ENCODE measurements around the gene ZNF688.

- TF ChIP-seq, protein P1, sequence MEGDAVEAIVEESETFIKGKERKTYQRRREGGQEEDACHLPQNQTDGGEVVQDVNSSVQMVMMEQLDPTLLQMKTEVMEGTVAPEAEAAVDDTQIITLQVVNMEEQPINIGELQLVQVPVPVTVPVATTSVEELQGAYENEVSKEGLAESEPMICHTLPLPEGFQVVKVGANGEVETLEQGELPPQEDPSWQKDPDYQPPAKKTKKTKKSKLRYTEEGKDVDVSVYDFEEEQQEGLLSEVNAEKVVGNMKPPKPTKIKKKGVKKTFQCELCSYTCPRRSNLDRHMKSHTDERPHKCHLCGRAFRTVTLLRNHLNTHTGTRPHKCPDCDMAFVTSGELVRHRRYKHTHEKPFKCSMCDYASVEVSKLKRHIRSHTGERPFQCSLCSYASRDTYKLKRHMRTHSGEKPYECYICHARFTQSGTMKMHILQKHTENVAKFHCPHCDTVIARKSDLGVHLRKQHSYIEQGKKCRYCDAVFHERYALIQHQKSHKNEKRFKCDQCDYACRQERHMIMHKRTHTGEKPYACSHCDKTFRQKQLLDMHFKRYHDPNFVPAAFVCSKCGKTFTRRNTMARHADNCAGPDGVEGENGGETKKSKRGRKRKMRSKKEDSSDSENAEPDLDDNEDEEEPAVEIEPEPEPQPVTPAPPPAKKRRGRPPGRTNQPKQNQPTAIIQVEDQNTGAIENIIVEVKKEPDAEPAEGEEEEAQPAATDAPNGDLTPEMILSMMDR (IDR thresholded peaks at IDR 0.05 in 2 of 3, conservative IDR thresholded peaks at IDR 0.05 in 1 of 3; ENCODE audit: borderline replicate concordance in 1 of 3, insufficient read depth in 1 of 3, low read depth in 2 of 3, low read length in 2 of 3) = no peak
- TF ChIP-seq, protein P2, sequence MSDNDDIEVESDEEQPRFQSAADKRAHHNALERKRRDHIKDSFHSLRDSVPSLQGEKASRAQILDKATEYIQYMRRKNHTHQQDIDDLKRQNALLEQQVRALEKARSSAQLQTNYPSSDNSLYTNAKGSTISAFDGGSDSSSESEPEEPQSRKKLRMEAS (IDR thresholded peaks at IDR 0.05) = no peak
- TF ChIP-seq RAD21 (IDR thresholded peaks at IDR 0.05; ENCODE audit: low read depth) = no peak
- no peak for TF ChIP-seq POLR2AphosphoS5 (IDR thresholded peaks at IDR 0.05; ENCODE audit: low read depth, low read length)
- no peak for TF ChIP-seq SIN3A (IDR thresholded peaks at IDR 0.05; ENCODE audit: low read depth)
- TF ChIP-seq, protein P3, sequence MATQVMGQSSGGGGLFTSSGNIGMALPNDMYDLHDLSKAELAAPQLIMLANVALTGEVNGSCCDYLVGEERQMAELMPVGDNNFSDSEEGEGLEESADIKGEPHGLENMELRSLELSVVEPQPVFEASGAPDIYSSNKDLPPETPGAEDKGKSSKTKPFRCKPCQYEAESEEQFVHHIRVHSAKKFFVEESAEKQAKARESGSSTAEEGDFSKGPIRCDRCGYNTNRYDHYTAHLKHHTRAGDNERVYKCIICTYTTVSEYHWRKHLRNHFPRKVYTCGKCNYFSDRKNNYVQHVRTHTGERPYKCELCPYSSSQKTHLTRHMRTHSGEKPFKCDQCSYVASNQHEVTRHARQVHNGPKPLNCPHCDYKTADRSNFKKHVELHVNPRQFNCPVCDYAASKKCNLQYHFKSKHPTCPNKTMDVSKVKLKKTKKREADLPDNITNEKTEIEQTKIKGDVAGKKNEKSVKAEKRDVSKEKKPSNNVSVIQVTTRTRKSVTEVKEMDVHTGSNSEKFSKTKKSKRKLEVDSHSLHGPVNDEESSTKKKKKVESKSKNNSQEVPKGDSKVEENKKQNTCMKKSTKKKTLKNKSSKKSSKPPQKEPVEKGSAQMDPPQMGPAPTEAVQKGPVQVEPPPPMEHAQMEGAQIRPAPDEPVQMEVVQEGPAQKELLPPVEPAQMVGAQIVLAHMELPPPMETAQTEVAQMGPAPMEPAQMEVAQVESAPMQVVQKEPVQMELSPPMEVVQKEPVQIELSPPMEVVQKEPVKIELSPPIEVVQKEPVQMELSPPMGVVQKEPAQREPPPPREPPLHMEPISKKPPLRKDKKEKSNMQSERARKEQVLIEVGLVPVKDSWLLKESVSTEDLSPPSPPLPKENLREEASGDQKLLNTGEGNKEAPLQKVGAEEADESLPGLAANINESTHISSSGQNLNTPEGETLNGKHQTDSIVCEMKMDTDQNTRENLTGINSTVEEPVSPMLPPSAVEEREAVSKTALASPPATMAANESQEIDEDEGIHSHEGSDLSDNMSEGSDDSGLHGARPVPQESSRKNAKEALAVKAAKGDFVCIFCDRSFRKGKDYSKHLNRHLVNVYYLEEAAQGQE (IDR thresholded peaks at IDR 0.05; ENCODE audit: low read depth) = no peak
- TF ChIP-seq TCF7L2 (IDR thresholded peaks at IDR 0.05; ENCODE audit: borderline replicate concordance, extremely low read depth, insufficient read depth, insufficient read length) = no peak
- no peak for TF ChIP-seq EZH2 (IDR thresholded peaks at IDR 0.05)
Measured at GRCh38 chr16:30561089-30561816, 10.3 kb downstream of the ZNF688 start.

All from HCT116 (cell line).